ENCODE measurements around the gene RNF115. TPM values are rescaled to one million over a fixed set of nuclear protein-coding genes. Genes with fewer than 3 reads are reported as not detected.
A peak's percentile ranks its signal among the peaks of the same experiment; 100 is the strongest.

The RNF115 gene
- total and polyA plus RNA-seq, 2 donors from 2014 or later = 12.3 to 18.0 TPM

- peak overlapping the region; percentile 82 to 88 for H3K27ac ChIP-seq (ENCODE audit: low read depth in 2 of 2, low read length in 2 of 2)
- peak overlapping the region; percentile 45 to 79 (median 74) for H3K4me3 ChIP-seq (ENCODE audit: low read length in 3 of 3)
- no peak for FAIRE-seq
- intact Hi-C loops (cut with DNase I) = no loop called here
- H3K4me1 ChIP-seq (ENCODE audit: control insufficient read depth in 2 of 3, insufficient read depth in 2 of 3, low read depth in 1 of 3, low read length in 3 of 3) = peaks cover 0 to 17% (median 14%) of the 10 kb centered on the region in 3 donors
- H3K9me3 ChIP-seq (ENCODE audit: control insufficient read depth in 2 of 3, insufficient read depth in 1 of 3, low read length in 3 of 3) = no peaks in the 10 kb centered on the region
- peak in 1 of 5 donors; percentile 24 for DNase-seq
- TF ChIP-seq CTCF (IDR thresholded peaks at IDR 0.05; ENCODE audit: borderline replicate concordance, extremely low read depth, insufficient read depth) = no peak
- H3K27me3 ChIP-seq (ENCODE audit: control insufficient read depth, insufficient read depth, low read length) = no peaks in the 10 kb centered on the region
- H3K9ac ChIP-seq (ENCODE audit: low read length in 3 of 3) = peak overlapping the region in 2 of 3 donors; percentile 20 to 68
- H3K36me3 ChIP-seq (ENCODE audit: control insufficient read depth in 2 of 3, insufficient read depth in 3 of 3, low read length in 3 of 3) = peaks cover 0 to 4% (median 0%) of the 10 kb centered on the region in 3 donors
Observed at GRCh38 chr1:145706086-145706664, 117.7 kb downstream of the RNF115 start.

DNA sequence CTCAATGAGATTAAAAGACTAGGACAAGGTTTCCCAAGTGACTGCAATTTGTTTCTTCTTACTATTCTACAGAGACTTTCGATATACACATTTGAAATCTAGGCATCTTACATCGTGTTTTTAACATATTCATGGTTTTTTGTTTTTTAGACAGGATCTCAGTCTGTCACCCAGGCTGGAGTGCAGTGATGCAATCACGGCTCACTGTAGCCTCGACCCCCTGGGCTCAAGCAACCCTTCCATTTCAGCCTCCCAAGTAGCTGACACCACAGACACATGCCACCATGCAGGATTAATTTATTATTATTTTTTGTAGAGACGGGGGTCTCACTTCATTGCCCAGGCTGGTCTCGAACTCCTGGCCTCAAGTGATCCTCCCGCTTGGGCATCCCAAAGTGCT lies 118.3 kb downstream of the RNF115 start:
- Histone ChIP-seq H3K27me3 (ENCODE audit: control insufficient read depth, insufficient read depth, low read length) (no peaks in the 10 kb centered on the region), H3K4me1 (ENCODE audit: control insufficient read depth in 2 of 3, insufficient read depth in 2 of 3, low read depth in 1 of 3, low read length in 3 of 3) (peaks cover 0 to 17% (median 14%) of the 10 kb centered on the region in 3 donors), H3K9ac (ENCODE audit: low read length in 3 of 3) (peak overlapping the region in 1 of 3 donors; percentile 68), H3K27ac (ENCODE audit: low read depth in 2 of 2, low read length in 2 of 2) (peak overlapping the region; percentile 56 to 88), H3K9me3 (ENCODE audit: control insufficient read depth in 2 of 3, insufficient read depth in 1 of 3, low read length in 3 of 3) (no peaks in the 10 kb centered on the region), H3K36me3 (ENCODE audit: control insufficient read depth in 2 of 3, insufficient read depth in 3 of 3, low read length in 3 of 3) (peaks cover 0 to 4% (median 0%) of the 10 kb centered on the region in 3 donors), H3K4me3 (ENCODE audit: low read length in 3 of 3) (peak overlapping the region in 2 of 3 donors; percentile 74 to 79)
- DNase-seq (no peak), FAIRE-seq (no peak)
- intact Hi-C loops (cut with DNase I) = no loop called here
- no peak for TF ChIP-seq CTCF (IDR thresholded peaks at IDR 0.05; ENCODE audit: borderline replicate concordance, extremely low read depth, insufficient read depth)

DNA sequence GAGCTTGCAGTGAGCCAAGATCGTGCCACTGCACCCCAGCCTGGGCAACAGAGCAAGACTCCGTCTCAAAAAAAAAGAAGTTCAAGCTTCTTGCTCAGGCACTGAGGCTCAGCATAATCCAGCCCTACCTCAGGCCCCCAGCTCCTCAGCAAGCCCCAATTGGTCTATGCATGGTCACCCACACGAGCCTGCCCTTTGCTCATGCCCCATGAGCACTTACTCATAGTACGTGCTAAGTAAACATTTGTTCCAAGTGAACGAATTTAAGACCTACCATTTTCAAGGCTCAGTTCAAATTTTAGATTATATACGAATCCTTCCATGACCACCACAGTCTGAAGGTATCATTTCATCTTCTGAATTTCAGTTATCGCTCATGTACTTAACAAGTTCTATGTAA lies 121.1 kb downstream of the RNF115 start:
- Histone ChIP-seq H3K9me3 (ENCODE audit: control insufficient read depth in 2 of 3, insufficient read depth in 1 of 3, low read length in 3 of 3) (no peaks in the 10 kb centered on the region), H3K9ac (ENCODE audit: low read length in 3 of 3) (no peak overlapping the region), H3K36me3 (ENCODE audit: control insufficient read depth in 2 of 3, insufficient read depth in 3 of 3, low read length in 3 of 3) (peaks cover 0 to 9% (median 0%) of the 10 kb centered on the region in 3 donors), H3K27me3 (ENCODE audit: control insufficient read depth, insufficient read depth, low read length) (no peaks in the 10 kb centered on the region), H3K4me1 (ENCODE audit: control insufficient read depth in 2 of 3, insufficient read depth in 2 of 3, low read depth in 1 of 3, low read length in 3 of 3) (peaks cover 0 to 9% (median 6%) of the 10 kb centered on the region in 3 donors), H3K4me3 (ENCODE audit: low read length in 3 of 3) (peak overlapping the region in 2 of 3 donors; percentile 74 to 79), H3K27ac (ENCODE audit: low read depth in 2 of 2, low read length in 2 of 2) (peak overlapping the region in 1 of 2 donors; percentile 83)
- intact Hi-C loops (cut with DNase I) = no loop called here
- FAIRE-seq (no peak), DNase-seq (peak in 1 of 5 donors; percentile 7)
- no peak for TF ChIP-seq CTCF (IDR thresholded peaks at IDR 0.05; ENCODE audit: borderline replicate concordance, extremely low read depth, insufficient read depth)
